GM19467 (cell line): ENCODE measurements around the gene GET3.

Experiments
- ATAC-seq: cut with Tn5 transposase; IDR thresholded peaks from one replicate; pipeline ENCODE4 v1.9.1; 2021; ENCODE audit warnings: mild to moderate bottlenecking, moderate library complexity; ENCODE audit not compliant: unreplicated experiment

GET3 gene

DNA sequence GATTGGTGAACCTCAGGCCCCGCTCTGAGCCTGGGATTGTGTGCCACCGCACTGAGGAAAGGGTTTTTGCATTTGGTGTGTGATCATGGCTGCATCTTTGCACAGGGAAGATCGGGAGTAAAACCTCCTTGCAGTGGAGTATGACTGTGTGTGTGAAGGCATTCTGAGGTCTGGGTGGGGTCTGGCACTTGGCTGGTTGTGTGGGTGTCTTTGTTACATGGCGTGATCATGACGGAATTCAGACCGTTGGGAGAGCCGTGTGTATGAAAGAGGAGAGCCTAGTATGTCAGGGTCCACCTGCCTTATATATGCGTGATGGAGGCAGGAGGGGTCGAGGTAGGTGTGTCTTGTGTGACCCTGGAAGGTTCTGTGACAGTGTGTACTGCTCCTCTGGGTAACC, 13.6 kb downstream of the GET3 start:
- no peak for ATAC-seq

DNA sequence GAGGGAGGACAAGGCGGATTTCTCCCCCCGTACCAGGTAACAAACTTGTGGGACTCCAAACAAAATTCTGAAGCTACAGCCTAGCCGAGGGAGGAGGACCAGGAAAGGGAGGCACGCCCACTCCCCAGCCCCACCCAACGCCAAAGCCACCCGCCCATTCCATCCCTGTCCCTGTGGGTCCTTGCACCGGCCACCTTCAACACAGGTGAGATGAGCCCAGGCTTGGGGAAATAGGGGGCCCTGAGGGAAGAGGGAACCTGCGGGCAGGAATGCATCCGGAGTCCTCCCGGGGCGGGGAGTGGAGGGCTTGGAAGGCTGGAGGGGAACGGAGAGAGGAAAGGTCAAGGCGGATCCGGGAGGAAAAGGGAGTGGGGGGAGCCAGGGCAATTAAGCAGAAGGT, 14.3 kb downstream of the GET3 start, which contains the start of gene BEST2:
BEST2 (plus strand) TSS at position 157 of the 400 bp plus-strand sequence. CDS start 802 bp downstream, outside the sequence.
- ATAC-seq: no peak

DNA sequence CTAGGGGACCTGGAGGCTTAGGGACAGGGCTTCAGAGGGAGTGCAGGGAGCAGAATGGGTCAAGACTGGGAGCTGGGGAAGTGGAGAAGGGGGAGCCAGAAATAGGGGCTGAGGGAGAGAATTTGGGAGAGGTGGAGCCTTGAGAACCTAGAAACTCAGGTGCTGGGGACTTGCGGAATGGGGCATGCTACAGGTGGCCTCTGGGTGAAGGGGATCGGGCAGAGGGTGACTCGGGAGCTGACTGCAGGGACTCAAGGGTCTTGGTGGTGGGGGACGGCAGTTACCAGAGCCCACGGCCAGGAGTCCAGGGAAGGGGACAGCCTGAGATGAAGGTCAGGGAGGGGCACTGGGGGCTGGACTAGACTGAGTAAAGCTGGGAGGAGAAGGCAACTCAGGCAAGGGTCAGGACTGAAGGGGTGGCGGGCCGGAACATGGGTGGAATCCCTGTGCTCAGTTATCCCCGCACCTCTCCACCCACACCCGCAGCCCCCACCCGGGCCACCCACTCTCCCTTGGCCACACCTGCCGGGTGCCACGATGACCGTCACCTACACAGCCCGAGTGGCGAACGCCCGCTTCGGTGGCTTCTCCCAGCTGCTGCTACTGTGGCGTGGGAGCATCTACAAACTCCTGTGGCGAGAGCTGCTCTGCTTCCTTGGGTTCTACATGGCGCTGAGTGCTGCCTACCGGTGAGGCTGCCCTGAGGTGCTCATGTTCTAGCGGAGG, 14.9 kb downstream of the GET3 start:
- no peak for ATAC-seq

DNA sequence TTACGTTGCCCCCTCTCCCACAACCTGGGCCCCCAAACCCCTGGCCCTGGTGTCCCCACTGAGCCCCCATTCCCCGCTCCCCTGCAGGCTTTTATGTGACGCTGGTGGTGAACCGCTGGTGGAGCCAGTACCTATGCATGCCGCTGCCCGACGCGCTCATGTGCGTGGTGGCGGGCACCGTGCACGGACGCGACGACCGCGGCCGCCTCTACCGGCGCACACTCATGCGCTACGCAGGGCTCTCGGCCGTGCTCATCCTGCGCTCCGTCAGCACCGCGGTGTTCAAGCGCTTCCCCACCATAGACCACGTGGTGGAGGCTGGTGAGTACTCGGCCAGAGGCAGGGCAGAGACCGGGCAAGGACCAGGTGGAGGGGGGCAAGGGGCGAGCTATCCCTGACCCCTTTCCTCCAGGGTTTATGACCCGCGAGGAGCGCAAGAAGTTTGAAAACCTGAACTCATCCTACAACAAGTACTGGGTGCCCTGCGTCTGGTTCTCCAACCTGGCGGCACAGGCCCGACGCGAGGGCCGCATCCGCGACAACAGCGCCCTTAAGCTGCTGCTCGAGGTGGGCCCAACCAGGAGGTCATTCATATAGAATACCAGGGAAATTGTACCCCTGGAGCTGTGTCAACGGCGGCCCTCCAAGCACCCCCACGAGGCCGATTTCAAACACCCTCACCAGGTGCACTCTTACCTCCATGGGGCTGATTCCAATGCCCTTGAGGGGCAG, 17.3 kb downstream of the GET3 start:
- ATAC-seq: no peak

GRCh38 chr19:12756150-12756883, 19.0 kb downstream of the GET3 start:
- ATAC-seq: no peak

DNA sequence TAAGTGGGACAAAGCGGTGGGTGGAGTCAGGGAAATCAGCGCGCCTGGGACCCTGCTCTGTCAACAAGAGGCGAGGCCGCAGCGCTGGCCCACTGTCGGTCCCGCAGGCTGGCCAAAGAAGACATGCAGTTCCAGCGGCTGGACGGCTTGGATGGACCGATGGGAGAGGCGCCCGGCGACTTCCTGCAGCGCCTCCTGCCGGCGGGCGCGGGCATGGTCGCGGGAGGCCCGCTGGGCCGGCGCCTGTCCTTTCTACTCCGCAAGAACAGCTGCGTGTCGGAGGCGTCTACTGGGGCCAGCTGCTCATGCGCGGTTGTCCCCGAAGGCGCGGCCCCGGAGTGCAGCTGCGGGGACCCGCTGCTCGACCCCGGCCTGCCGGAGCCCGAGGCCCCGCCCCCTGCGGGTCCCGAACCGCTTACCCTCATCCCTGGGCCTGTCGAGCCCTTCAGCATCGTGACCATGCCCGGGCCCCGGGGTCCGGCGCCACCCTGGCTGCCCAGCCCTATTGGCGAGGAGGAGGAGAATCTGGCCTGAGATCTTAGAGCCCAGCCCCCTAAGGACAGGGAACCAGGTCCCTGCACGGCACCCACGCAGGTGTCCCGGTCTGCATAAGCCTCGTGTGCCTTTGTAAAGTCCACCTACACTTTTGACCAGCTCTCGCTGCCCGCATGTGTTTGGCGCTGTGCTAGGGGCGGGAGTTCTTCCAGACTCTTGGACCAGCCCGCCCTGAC, 20.4 kb downstream of the GET3 start:
- no peak for ATAC-seq

- ATAC-seq: no peak
Observed at GRCh38 chr19:12759686-12760085, 22.4 kb downstream of the GET3 start.

GRCh38 chr19:12763100-12763499, 25.8 kb downstream of the GET3 start:
- no peak for ATAC-seq

DNA sequence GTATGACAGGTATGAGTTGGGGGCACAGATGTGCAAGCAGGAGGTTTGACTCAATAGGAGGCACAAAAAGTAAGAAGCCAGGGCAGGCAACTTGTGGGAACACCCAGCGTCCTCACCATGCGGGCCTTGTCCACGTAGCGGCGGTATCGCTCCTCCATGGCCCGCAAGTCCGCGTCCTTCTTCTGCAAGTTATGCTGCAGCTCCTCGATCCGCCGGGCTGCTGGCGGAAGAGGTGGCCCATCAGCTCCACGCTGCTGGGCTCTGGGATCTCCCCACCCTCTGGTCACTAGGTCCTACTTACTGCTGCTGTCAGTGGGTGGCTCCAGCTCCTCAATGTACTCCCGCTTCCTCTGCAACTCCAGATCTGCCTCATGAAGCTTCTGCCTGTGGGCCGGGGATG, 27.4 kb downstream of the GET3 start:
- ATAC-seq: no peak

GRCh38 chr19:12766051-12766521, 28.8 kb downstream of the GET3 start:
- no peak for ATAC-seq

- ATAC-seq: no peak
Observed at GRCh38 chr19:12767150-12767549, 29.9 kb downstream of the GET3 start.

GRCh38 chr19:12767666-12768065, 30.4 kb downstream of the GET3 start:
- no peak for ATAC-seq

- ATAC-seq: no peak
Observed at GRCh38 chr19:12769689-12770088, 32.4 kb downstream of the GET3 start.

- no peak for ATAC-seq
Observed at GRCh38 chr19:12770922-12771321, 33.6 kb downstream of the GET3 start.

- ATAC-seq: no peak
Observed at GRCh38 chr19:12772323-12772722, 35.0 kb downstream of the GET3 start.

GRCh38 chr19:12773571-12773970, 36.3 kb downstream of the GET3 start:
- no peak for ATAC-seq

DNA sequence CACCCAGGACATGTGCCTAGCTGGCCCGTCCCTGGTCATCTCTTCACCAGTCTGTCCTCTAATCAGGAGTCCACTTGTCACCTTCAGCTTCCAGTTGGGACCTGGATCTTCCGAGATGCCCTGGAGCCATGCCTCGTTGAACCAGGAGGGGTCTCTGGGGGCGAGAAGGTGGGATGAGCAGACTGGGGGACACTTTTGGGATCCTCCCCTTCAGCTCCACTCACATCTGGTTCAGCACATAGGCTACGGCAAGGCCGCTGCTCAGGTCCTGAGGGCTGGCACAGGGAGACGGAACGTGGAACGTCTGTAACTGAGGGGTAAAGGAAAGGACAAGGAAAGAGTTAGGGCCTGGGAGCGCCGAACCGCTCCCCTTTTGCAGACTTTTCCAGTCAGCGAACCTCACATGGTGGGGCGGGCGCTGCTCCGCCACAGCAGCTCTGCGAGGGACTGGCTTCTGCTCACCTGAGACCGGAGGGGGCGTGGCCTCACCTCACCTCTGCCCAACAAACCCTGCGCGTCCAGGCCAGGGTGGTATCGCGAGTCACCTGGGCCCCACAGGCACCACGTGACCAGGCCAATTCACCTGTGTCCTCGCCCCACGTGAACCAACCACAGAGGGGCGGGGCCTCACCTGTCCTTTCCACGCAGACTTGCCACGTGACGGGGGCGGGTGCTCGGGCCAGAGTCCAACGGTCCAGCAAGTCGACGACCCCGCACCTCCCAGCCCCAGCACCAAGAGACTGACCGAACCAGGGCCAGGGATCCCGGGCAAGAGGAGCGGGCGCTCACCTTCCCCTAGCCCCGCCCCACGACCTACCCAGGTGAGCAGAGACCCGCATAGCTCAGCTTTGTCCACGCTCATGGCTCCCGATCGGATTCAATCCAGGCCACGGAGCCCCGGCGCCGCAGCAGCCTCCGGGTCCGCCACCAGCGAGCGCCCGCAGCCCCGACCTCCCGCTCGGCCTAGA, 37.6 kb downstream of the GET3 start, which contains the start of gene HOOK2:
HOOK2 (minus strand) TSS at position 965 of the 968 bp plus-strand sequence; CDS start at position 862, 103 bp downstream.
- ATAC-seq: no peak

- ATAC-seq: peak; percentile 33
Observed at GRCh38 chr19:12777217-12778016, 40.1 kb downstream of the GET3 start.
